NCI-H1048 (cell line): Measurements from ENCODE around the gene NXPE3.
"Not testable (repeated sequence)": the region's sequence is repeated elsewhere in the genome, so short reads cannot be mapped to it uniquely, and the experiment has no call there.

ENCODE experiments used
- DNase-seq: peaks from one replicate; lab custom pipeline; 2025; lab: John Stamatoyannopoulos, UW

The NXPE3 gene

DNA sequence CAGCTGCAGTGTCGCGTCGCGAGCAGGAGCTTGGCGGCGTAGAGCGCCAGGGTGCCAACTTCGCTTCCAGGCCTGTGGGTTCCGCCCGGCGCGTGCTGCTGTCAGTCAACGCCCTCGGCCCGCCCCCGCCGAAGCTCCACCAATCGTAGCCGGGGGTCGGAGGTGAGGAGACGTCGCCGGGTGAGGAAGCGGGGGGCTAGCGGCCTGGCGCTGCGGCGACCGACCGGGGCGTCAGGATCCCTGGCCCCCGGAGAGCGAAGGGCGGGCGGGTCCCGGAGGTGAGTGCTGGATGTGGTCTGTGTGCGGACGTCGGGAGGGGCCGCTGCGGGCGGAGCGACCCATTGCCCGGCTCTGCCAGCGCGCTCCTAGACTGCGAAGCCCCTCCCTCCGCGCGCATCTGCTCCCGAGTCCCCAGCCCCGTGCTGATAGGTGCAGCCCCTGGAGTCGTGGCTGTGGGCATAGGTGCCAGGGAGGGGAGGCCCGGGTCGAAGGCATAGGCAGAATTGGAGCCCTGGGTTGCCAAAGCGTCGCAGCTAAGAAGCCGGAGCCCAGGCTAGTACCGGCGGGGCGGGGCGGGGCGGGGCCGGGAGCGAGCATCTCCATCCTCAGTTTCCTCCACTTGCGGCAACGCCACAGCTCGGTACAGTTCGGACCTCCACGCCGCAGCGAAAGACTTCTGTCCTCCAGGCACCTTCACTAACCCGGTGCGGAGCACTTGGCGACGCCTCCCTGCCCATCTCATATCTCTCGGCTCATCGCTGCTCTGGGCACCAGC, at the start of gene NXPE3:
Gene NXPE3 (plus strand): TSS at position 165 of the 775 bp plus-strand sequence. CDS start 6,386 bp downstream, outside the sequence.
- peak; percentile 23 for DNase-seq

DNA sequence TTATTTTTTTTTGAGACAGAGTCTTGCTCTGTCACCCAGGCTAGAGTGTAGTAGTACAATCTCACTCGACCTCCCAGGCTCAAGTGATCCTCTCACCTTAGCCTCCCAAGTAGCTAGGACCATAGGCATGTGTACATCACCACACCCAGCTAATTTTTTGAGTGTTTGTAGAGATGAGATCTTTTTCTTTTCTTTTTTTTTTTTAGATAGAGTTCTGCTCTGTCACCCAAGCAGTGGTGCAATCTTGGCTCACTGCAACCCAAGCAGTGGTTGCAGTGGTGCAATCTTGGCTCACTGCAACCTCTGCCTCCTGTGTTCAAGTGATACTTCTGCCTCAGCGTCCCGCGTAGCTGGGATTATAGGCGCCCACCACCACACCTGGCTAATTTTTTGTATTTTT, 49.4 kb upstream of the NXPE3 start:
- DNase-seq = no peak

DNA sequence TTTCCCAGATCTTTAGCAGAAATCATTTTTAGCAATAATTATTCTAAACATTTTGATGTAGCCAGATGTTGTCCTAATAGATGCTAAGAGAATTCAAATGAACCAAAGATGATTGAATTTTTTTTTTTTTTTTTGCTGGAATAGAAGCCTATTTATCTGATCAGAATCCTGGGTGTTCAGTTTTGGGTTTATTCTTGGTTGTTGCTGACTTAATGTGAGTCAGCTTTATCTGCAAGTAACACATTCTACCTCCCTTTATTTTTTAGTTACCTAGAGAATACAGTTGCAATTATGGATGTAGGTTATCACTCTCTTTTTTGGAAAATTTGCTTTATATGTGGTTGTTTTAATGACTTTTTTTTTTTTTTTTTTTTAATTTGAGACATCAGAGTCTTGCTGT, 48.2 kb upstream of the NXPE3 start:
- DNase-seq = no peak

GRCh38 chr3:101732240-101732641, 46.8 kb upstream of the NXPE3 start:
- DNase-seq = no peak

- no peak for DNase-seq
Observed at GRCh38 chr3:101735833-101736232, 43.2 kb upstream of the NXPE3 start.

GRCh38 chr3:101741914-101742313, 37.1 kb upstream of the NXPE3 start:
- DNase-seq = not testable (repeated sequence)

DNA sequence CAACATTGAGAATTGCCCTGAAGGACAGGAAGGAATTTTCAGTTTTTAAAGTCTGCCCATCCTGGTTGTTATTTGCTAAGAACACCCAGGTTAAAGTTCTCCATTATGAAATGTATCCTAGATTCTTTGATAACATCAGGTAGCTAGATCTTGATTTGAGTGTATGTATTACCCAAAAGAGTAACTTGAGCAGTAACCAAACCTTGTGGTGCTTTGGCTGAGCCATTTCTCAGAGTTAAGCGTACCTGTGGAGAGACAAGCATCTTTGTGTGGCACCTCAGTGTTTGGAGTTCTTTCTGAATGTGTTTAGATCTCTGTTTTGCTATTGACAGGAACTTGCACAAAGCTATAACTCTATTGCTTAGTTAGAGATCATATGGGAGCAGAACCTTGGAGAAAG, 34.2 kb upstream of the NXPE3 start:
- no peak for DNase-seq

GRCh38 chr3:101745934-101746333, 33.1 kb upstream of the NXPE3 start:
- not testable (repeated sequence) for DNase-seq

- not testable (repeated sequence) for DNase-seq
Observed at GRCh38 chr3:101753386-101754113, 25.5 kb upstream of the NXPE3 start.

DNA sequence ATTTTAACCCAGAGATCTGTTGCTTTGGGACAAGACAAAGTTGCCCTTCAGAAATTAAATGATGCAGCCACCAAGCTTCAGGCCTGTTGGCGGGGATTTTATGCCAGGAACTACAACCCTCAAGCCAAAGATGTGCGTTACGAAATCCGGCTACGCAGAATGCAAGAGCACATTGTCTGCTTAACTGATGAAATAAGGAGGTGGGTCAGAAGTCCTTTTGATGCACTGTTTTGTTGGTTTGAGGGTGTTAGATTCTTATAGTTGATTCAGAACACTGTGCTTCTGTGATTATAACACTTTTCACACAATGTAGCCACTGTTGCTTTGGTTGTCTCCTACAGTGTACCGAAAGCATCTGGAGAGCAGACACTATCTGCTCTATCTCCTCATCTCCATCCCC, 20.8 kb upstream of the NXPE3 start:
- no peak for DNase-seq

DNA sequence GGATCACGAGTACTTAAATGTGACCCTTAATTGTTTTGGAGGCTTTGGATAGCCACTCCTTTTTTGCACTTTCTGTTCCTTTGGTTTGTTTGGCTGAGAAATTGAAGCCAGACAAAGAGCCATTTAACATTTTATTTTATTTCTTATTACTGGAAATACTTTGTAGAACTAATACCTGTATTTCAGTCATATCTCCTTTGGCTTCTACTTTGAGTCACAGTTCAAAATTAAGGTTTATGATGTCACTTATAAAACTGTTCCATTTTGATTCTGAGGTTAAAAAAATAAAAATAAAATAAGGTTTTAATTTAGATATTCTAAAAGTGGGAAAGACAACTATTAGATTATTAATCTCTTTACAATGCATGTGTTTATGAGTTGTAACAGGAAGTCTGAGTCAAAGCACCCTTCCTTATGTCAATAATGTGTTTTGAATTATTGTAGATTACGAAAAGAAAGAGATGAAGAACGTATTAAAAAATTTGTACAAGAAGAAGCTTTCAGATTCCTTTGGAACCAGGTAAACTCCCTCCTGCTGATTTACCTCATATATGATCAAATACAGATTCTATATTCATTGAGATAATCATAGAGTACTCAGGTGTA, 16.9 kb upstream of the NXPE3 start:
- no peak for DNase-seq

DNA sequence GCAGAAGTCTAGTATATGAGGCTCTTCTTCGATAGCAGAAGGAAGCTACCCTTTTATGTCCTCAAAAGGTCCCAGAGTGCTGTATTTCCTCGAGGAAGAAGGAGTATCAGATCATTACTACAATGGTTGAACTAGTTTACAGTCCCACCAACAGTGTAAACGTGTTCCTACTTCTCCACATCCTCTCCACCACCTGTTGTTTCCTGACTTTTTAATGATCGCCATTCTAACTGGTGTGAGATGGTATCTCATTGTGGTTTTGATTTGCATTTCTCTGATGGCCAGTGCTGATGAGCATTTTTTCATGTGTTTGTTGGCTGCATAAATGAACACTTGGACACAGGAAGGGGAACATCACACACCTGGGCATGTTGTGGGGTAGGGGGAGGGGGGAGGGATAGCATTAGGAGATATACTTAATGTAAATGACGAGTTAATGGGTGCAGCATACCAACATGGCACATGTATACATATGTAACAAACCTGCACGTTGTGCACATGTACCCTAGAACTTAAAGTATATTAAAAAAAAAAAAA, 1.2 kb upstream of the NXPE3 start:
- not testable (repeated sequence) for DNase-seq

- DNase-seq = no peak
Observed at GRCh38 chr3:101778385-101779046, 495 bp upstream of the NXPE3 start.

- DNase-seq = no peak
Observed at GRCh38 chr3:101779822-101780381, 891 bp downstream of the NXPE3 start.

GRCh38 chr3:101780661-101781060, 1.6 kb downstream of the NXPE3 start:
- no peak for DNase-seq

DNA sequence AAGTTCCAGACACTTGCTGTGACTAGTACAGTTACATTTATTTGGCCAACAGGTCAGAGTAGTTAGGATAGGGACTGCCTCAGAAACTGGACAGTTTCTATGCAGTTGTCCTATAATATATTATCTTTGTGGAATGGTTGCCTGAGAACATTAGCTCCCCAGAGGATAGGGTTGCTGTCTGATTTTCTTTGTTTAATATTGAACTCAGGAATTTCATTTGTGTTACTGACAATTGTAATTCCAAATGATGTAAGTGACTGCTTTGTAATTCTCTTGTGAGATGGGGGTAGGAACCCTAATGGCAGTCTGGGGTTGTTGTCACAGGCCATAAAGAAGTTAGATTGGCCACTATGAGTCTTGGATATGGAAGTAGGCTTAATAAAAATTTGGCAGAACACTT, 2.2 kb downstream of the NXPE3 start:
- no peak for DNase-seq

DNA sequence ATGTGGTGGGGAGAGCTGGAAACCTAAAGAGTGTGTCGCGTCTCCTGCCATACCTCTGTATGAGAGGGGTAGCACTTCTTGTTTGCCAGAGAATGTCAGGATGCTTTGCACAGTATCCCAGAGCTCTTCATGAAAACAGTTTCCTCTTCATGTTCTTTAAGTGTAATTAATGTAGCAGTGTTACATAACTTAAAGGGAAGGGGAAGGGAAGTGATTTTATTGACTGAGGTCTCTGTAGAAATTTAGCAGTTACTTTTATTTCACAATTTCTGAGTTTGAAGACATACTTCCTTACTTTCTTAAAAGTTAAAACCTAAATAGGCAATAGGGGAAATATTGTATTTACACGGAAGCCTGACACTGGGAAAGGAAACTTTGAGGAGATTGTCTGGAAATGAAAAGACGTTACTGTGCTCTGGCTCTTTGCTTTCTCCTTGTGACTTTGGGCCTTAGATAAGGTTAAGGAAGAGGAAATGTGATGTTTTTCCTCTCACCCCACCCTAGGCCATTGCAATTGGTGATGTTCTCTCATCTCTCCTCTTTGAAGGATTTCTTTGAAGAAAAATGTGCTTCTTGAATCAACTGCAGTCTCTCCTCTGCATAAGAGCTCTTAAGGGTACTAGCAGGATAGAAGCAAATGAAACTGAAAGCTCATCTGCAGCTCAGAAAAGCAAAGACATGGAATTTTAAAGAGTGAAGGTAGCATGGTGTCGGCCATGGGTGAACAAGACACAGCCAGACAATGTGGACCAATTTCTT, 6.0 kb downstream of the NXPE3 start:
- DNase-seq = no peak

DNA sequence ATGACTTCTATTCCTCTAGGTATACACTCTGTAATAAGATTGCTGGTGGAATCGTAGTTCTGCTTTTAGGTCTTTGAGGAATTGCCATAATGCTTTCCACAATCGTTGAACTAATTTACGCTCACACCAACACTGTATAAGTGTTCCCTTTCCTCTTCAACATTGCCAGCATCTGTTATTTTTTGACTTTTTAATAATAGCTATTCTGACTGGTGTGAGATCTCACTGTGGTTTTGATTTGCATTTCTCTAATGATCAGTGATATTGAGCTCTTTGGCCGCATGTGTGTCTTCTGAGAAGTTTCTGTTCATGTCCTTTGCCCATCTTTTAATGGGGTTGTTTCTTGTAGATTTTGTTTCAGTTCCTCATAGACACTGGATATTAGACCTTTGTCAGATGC, 12.8 kb downstream of the NXPE3 start:
- DNase-seq = no peak

- no peak for DNase-seq
Observed at GRCh38 chr3:101796077-101796680, 17.2 kb downstream of the NXPE3 start.

GRCh38 chr3:101801174-101801573, 22.2 kb downstream of the NXPE3 start:
- DNase-seq = no peak

DNA sequence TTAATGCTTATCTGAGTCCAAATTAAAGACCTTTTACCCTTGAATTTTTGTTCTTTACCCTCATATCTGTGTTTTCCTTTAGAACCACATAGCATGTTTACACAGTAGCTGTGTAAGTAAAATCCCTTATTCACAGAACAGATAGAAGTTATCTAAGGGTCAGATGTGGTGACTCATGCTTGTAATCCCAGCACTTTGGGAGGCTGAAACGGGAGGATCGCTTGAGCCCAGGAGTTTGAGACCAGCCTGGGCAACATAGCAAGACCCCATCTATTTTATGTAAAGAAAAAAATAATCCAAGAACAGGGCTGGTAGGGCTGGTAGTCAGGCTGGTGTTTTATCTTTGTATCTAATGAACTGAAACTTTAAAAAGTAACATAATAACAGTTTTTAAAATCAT, 23.2 kb downstream of the NXPE3 start:
- DNase-seq = no peak
